ENCODE results near the gene PARK7.
A peak's percentile ranks its signal among the peaks of the same experiment; 100 is the strongest.
"Not testable (repeated sequence)": the region's sequence is repeated elsewhere in the genome, so short reads cannot be mapped to it uniquely, and the experiment has no call there.

PARK7 gene

DNA sequence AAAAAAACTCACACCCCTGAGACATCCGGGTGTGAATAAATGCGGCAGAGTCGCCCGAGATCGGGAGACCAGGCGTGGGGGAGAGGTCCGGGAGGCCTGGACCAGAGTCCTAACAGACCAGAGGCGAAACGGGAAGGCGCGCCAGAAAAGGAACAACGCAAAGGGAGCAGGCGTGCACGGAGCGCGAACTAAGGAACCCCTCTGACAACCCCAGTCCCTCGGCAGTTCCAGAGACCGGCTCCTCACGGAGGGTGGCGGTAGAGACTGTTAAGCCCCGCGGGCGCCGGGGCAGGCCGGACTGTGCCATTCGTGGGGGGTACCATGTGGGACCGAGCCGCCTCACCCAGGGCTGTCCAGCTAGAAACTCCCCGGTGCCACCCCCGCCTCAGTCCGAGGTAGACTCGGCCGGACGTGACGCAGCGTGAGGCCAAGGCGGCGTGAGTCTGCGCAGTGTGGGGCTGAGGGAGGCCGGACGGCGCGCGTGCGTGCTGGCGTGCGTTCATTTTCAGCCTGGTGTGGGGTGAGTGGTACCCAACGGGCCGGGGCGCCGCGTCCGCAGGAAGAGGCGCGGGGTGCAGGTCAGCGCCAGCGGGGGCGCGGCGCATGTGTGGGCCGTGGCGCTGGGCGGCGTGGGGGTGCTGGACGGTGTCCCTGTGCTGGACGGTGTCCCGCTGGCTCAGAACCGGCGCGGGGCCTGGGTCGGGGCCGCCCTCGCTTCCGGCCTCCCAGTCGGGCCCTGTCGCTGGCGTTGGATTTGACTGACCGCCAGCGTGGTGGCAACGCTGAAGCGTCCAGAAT lies at the start of gene PARK7:
TSS of gene PARK7 (plus strand) at position 496 of the 798 bp plus-strand sequence. CDS start 1,075 bp downstream, outside the sequence.
- peak; percentile 93 to 98 for DNase-seq

DNA sequence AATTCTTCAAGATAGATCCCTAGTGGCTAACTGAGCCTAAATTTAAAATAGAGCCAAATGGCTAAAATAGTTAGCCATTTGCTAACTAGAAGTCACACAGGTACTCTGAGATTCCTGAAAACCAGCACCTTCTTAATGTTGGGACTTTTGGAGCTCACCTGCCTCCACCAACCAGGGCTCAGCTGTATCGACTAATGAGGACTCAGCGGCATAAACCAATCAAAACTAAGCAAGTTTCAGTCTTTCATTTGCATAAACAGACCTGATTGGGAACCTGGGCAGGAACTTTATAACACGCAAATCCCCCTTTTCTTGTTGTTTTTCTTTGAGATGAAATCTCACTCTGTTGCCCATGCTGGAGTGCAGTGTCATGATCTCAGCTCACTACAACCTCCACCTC lies 49.4 kb upstream of the PARK7 start:
- DNase-seq, result no peak

DNA sequence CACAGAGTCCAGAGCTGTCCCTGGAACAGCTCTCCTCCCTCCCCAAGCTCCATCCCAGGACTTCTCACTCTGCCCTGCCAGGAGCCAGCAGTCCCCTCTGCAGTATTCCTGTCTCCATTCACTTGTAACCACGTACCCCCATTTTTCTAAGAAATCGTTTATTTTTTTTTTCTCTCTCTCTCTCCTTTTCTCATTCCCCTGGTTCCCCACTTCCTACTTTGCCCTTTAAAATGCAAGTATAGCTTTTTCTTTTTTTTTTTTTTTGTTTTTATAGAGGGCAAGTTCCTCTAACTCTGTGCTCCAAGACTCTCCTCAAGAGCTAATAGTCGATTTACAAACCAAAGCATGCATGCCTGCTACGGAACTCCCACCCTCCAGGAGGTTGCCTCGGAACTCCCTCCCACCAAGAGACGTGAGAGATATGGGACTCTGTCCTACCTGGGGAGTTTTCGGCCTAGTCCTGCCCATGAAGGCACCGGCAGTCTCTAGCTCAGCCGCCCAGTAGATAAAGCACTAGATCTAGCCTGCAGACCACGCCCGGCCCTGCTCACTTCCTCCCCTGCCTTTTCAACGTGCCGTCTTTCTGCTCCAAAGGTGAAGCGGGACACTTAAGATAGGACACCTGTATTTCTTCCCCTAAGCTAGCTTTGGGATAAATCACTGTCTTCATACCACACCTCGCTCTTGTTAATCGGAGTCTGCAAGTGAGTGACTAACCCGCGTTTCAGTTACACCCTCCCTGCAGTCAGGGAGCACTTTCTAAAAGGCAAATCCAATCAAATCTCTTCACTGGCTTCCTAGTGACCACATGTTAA lies 48.6 kb upstream of the PARK7 start:
- no peak for DNase-seq

DNA sequence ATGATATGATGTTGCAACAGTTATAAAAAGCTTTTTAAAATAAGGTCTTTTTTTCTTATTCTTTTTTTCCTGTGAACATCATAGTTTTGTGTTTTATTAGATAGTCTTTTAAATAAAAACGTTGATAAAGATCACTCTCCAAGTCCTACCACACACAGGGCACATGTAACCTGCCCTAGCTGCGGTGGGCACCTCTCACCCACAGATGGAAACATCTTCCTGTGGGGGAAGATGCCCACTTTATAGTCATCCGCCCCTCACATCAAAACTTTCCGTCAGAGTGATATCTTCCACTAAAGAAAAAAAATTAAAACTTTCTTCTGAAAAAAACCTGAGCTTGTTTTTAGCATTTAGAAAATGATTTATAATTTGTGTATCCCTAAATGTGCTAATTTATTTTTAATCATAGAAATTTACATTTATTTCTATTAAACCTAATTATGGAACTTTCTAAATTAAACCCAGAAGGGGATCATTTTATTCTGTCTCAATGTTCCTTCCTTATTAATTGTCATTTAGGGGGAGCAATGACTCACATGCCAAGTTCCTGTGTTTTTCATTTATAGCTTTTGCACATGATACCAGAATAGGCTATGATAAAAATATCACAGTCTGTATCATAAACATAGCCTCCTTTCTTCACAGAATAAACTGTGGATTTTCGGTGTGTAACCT lies 45.5 kb upstream of the PARK7 start:
- no peak for DNase-seq

DNA sequence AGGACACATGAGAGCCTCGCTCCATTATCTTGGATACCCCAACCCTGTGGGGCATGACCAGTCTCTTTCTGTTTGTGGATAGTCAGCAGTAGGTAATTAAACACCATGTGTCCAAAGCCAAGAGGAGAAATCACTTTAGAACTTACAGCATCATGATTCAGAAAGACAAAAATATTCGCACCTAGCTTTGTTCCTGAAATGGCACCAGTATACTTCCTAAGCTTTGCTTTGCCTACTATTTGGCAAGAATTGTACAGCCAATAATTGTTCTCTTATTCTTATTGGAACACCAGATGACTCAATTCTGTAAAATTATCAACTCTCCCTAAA lies 45.0 kb upstream of the PARK7 start:
- DNase-seq, result no peak

DNA sequence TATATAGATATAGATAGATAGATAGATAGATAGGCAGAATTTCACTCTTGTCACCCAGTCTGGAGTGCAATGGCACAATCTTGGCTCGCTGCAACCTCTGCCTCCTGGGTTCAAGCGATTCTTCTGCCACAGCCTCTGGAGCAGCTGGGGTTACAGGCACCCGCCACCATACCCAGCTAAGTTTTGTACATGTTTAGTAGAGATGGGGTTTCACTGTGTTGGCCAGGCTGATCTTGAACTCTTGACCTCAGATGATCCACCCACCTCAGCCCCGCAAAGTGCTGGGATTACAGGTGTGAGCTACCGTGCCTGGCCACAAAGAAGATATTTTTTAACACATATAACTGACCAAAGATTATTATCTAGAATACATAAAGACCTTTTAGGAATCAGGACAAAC lies 43.5 kb upstream of the PARK7 start:
- not testable (repeated sequence) for DNase-seq

DNA sequence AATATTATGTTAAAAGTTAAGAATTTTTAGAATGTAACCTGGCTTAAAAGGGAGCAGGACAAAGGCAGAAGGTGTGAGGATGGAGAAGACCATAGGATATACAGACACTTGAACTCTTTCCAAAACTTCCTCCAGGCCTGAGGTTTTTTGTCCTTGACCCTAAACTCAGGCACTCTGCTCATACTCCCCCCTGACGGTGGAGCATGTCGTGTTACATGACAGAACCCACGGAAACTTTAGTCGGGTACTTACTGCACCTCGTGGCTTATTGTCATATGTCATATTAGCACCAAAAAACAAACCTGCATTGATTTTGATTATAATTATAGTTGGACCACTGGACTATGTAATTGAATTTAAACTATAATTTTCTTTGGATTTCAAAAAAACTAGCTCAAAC lies 41.6 kb upstream of the PARK7 start:
- DNase-seq, result no peak

DNA sequence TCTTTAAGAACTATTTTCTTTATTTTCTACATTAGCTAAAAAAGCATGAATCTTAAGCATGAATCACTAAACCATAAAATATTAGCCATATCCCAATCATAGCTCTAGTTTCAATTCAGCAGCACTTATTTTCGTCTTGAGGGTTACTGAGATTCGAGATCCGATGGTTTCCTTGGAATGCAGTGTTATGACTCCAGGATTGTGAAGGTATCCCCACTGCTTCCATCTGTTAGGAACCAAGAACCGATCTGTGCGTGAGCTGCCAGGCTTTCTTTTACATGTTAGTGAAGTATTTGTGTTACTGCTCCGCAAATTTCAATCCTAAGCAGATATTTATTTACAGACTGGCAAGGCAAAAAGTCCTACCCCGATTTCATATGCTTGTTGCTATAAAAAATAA lies 39.7 kb upstream of the PARK7 start:
- DNase-seq, result no peak

DNA sequence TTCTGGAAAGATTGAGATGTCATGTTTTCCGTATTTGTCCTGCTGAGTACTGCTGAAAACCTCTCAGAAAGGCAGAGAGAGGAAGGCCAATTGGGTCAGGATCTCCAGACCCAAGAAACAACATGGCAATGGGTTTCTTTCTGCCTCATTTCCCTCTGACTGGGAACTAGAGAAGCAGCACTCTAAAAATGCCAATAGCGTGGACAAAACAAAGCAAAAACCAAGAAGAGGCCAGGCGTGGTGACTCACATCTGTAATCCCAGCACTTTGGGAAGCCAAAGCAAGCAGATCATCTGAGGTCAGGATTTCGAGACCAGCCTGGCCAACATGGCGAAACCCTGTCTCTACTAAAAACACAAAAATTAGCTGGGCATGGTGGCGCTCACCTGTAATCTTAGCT lies 39.2 kb upstream of the PARK7 start:
- DNase-seq, result no peak

DNA sequence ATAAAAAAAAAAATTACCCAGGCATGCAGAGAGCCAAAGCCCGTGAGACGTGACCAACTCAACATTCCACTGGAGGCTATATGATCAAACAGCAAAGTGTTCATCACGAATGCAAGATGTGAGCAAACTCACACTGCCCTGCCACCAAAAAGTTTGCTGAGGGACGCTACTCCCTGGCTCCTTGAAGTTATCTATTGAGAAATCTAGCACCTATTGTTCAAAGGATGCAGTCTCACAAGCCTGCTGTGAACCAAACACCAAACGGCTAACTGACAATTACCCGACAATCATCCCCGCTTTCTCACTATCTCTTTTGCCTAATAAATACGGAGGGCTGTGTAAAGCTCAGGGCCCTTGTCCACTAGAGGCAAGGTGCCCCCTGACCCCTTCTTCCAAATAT lies 34.5 kb upstream of the PARK7 start:
- DNase-seq, result not testable (repeated sequence)

DNA sequence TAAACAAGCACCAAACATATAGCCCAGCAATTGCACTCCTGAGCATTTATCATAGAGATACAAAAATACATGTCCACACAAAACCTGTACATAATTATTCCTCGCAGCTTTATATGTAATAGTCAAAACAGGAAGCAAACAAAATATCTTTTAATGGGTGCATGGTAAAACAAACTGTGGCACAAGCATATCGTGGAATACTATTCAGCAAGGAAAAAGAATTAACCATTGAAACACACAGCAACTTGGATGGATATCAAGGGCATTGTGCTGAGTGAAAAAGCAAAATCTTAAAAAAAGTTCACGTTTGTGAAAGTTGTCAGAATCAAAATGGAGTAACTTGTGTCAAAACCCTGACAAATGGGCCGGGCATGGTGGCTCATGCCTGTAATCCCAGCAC lies 33.3 kb upstream of the PARK7 start:
- no peak for DNase-seq

DNA sequence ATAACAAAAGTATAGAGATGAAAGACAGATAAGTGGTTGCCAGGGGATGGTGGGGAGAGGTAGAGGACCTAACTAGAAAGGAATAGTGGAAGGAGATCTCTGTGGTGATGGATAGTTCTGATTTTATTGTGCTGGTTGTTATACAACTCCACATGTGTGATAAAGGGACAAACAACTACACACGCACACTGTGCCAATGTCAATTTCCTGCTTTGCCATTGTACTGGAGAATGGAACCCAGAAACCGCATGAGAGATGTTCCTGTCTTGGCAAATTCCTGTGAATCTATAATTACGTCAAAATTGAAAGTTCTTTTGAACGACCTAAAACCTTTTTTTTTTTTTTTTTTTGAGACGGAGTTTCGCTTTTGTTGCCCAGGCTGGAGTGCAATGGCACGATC lies 31.9 kb upstream of the PARK7 start:
- DNase-seq, result no peak

DNA sequence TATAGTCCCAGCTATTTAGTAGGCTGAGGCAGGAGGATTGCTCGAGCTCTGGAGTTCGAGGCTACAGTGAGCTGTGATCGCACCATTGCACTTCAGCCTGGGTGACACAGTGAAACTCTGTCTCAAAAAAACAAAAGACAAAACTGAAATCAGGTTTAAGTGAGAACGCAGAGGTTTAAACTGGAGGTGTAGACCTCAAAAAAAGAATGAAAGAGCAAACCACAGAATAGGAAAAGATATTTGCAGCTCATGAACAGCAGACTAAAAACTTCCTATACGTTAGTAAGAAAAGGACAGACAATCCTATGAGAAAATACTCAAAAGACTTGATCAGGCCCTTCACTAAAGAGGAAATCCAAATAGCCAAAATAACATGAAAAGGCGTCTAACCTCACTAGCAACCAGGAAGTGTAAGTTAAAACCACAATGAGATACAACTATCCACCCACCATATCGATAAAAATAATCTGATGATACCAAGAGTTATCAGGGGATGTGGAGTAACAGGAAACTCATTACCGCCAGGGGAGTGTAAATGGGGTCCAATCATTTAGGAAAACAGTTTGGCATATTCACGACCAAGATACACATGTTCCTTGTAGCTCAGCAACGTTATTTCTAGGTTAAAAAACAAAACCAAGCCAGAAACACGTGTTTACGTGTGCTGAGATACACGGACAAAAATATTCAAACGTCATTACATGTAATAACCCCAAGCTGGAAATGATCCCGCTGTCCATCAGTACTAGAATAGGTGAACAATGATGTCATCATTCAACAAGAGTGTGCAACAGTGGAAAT lies 30.7 kb upstream of the PARK7 start:
- no peak for DNase-seq

DNA sequence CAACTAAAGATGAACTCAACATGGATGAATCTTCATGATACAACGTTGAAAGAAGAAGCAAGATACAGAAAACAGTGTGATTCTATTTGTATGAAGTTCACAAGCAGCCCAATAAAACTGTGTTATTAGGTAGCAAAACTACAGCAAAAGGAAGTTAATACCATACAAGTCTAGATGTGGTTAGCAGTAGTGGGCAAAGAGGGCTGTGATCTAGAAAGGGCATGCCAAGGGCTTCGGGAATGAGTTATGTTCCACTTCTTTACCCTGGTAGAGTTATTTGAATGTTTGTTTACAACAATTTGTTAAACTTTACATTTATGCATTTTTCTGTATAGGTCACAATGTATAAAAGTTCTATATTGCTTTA lies 30.1 kb upstream of the PARK7 start:
- DNase-seq, result no peak

DNA sequence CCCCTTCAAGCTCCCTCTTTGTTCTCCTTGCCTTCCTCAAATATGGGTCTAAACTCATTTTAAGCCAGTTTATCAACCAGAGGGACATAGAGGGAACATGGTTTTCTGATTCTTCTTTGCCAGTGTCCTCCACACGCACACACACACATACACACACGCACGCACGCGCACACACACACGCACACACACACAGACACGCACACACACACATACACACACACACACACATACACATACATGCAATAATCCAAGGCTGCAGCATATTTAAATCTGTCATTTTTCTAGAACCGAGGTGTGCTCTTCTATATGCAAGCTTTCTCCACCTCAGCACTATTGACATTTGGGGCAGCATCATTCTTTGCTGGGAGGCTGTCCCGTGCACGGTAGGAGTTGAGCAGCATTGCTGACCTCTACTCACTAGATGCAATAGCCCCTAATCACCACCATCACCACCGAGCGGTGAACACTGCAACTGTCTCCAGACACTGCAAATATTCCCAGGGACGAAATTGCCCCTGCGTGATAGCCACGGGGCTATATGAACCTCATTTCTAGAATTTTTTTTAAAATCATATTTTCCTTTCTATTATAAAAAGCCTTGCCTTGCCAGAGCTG lies 28.9 kb upstream of the PARK7 start:
- no peak for DNase-seq

DNA sequence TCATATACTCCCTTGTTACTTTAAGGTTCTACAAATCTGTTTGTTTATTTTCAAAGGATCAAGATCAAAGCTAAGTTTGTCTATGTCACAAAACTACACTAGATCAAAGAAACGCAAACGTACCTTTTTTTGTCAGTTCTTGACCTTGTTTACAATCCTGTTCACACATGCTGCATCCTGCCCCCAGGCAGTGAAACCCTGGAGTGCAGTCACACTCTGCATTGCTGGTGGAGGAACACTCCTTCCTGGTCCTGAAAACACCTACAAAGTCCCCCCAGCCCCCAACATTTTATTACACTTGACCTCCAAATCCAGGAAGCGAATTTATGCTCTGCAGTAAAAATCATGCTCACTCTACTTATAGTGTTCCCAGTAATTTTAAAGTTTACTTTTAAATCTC lies 23.4 kb upstream of the PARK7 start:
- DNase-seq, result no peak

DNA sequence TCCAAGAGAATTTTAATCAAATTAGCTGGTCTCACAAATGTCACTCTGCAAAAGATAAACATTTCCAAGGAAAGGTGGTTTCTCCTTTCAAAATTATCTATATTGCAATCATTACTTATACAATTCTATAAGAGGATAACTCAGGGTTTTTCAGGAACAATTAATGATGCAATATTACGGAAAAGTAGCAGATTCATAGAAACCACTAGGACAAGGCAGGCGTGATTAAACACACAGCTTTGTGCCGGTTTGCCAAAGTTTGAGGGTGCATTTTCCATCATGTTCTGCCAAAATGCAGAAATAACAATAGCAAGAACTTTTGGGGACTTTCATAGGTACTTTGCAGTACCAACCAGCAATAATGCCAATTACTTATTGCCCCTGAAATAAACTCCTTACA lies 21.5 kb upstream of the PARK7 start:
- no peak for DNase-seq

DNA sequence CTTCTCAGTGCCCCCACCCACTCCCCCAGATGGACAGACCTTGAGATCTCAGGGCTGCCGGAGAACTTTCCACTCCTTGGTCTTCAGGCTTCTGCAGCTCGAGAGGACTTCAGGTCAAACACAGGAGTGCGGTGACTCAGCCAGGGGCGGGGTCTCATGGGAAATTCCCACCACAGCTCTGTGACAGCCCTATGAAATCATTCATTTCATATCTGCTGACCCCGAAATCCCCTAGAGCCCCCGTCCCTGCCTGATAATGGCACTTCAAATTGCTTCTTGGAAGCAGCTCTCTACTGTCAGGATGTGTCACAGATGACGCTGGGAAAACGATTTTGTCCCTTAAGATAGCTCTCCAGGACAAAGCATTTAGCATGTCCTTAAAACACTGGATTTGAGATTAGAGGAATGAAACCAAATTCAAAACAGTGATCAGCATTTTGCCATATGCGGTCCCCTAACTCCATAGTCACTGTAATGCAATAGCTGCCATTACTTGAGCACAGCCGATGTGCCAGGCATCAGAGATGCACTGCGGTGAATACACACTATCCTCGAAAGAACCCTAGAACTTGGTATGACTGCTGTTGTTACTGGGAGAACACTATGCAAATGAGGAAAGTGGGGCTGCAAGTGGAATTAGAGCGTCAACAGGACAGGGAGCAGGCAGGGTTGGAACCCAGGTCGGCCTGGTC lies 20.6 kb upstream of the PARK7 start, which contains the start of gene TNFRSF9:
TSS of gene TNFRSF9 (minus strand) at position 95 of the 692 bp plus-strand sequence. CDS start 845 bp downstream, outside the sequence.
- DNase-seq, result no peak

DNA sequence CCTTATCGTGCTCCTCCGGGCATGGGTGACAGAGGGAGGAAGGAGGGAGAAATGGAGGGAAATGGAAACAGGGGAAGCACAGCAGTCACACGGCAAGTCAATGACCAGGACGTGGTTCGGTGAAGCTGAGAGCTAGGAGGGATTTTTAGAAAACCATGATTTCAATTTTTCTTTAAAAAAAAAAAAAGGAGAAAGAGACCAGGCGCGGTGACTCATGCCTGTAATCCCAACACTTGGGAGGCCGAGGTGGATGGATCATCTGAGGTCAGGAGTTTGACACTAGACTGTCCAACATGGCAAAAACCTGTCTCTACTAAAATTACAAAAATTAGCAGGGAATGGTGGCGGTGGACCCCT lies 20.1 kb upstream of the PARK7 start:
- DNase-seq, result no peak

DNA sequence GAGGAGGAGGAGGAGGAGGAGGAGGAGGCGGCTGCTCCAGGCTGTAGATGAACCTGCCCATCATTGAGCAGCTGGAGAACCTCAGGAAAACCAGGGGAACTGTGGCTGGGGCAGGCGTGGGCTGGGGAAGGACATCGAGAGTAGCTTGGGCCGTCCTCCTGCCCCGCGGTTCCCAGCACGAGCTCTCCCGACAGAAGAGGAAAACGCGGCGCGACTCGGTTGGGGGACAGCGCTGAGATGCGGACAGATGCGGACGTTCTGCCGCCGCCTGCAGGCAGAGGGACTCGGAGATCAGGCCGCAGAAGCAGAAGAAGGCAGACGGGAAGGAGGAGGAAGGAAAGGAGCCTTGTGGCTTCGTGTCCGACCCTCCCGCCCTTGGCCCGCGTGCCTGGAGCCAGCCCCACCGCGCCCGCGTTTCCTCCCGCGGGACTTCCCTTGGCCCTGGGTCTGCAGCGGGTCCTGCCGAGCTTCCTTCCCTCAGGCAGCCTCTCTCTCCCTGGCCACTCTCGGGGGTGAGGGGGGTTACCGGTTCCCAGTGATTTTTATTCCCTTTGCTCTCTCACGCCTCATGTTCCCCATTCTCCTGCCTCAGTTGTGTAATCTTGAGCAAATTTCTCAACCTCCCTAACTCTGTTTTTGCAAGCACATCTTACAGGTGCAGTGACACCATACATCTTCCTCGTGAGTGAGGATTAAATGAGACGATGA lies 19.1 kb upstream of the PARK7 start:
- no peak for DNase-seq

DNA sequence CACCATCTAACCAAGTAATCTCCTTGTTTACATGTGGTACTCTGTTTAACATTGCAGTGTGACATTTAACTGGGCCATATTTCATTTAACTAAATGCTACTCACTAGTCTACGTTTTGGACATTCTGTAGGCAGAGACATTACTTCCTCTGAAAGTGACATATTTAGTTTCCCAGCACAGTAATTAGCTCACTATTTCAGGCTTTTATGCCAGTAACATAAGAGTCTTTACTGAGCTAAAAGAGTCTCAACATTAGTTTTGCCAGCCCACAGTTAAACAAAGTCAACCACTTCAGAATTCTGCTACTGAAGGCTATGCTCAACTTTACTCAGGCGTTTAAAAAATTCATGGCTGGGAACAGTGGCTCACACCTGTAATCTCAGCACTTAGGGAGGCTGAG lies 18.3 kb upstream of the PARK7 start:
- DNase-seq, result no peak
